CD4-positive, alpha-beta T cell treated with Interleukin-4 for 4 hours (primary cell): ENCODE data around the gene MLH1.

Experiments used
- DNase-seq: peaks from one replicate; pipeline ENCODE4 v3.0.0-alpha.2; 2020

Gene MLH1

DNA sequence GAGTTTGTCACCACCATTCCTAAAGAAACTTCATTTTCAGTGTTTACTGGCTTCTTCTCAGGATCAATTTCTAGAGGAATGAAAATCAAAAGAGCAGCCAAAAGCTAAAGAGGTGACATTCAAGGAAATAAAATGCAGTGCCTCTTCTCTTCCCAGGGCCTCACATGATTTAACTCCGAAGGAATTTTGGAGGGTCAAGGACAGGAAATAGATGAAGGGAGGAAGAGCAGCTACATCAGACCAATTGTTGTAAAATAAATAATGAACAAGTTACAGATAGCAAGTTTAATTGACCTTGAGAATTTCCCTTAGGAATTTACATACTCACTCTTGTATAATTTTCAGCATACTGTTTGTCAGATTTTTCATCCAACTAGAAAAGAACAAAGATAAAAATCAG, 103.0 kb downstream of the MLH1 start:
- DNase-seq = no peak

DNA sequence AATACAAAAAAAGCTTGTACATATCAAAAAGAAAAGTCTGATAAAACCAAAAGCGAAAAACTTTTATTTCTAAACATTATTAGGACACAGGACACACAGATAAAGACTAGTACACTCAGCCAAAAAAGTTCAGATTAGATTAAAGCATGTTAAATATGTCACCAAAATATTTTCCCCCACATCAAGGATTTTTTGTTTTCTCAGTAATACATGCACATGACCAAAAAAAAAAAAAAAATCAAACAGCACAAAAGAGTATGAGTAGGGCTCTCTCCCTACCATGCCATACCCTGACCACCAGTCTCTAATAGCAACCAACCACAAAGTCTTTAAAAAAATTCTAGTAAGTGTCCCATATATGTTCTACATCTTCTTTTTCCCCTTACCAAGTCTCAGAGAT, 103.7 kb downstream of the MLH1 start:
- no peak for DNase-seq

- DNase-seq = no peak
Observed at GRCh38 chr3:37097776-37098175, 104.5 kb downstream of the MLH1 start.

DNA sequence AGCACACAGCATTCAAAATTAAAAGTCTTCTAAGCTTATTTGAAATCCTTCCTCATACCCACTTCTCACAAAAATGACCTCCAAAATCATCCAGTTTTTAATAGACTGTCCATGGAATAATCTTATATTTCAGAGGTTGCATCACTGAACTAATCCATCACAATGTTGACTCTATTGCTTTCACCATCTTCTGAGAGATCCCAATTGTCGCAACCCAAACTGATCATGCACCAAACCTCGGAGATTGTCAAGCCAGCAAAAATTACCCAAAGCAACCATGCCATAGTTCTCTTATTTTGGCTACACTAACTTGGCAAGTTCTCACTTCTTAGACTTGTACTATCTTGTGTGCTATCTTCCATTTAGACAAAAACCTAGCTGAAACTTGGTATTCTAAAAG, 105.6 kb downstream of the MLH1 start:
- DNase-seq = no peak

DNA sequence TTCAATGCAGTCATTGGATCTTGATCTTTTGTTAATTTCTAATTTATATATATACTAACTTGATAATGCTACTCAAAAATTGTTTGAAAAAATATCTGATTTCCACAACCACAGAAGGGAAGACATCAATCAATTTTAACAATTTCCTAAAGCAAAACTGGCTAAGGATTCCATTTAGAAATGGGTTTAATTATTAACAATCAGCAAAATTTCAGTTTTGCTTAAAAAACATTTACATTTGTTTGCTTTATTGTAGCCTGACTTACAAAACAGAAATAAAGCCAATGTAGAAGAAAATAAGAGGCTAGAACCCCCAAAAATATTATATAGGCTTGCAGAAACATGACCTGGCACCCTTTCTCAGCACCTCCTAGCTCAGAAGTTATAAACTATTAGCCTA, 106.2 kb downstream of the MLH1 start:
- no peak for DNase-seq

- no peak for DNase-seq
Observed at GRCh38 chr3:37100411-37100810, 107.1 kb downstream of the MLH1 start.
